Peyer's patch (tissue), 4 donors: ENCODE results near the gene GRM2. TPM values are rescaled to one million over a fixed set of nuclear protein-coding genes. Genes with fewer than 3 reads are reported as not detected.

ENCODE experiments used
- DNase-seq, 3 donors: peaks; one replicate each; pipeline ENCODE4 v3.0.0-alpha.2; 2017 to 2019
- H3K27ac ChIP-seq, 4 donors: fragments of 200-600 bp; sonication (generic); one replicate each; pipeline ENCODE4 v1.5.1; 2016 to 2019
- H3K27me3 ChIP-seq, 2 donors: fragments of 200-600 bp; sonication (generic); one replicate each; pipeline ENCODE4 v1.5.1; 2019
- H3K36me3 ChIP-seq, 3 donors: fragments of 200-600 bp; sonication (generic); one replicate each; pipeline ENCODE4 v1.5.1; 2016 to 2019
- H3K4me1 ChIP-seq, 4 donors: fragments of 200-600 bp; sonication (generic); one replicate each; pipeline ENCODE4 v1.5.1; 2016 to 2019
- H3K4me3 ChIP-seq, 4 donors: fragments of 200-600 bp; sonication (generic); 1 replicate in 3 of 4; 2 replicates in 1 of 4; pipeline ENCODE4 v1.5.1; 2016 to 2019; ENCODE audit warnings: mild to moderate bottlenecking in 1 of 4
- H3K9me3 ChIP-seq, 4 donors: fragments of 200-600 bp; sonication (generic); one replicate each; pipeline ENCODE4 v1.5.1; 2016 to 2019; ENCODE audit warnings: mild to moderate bottlenecking in 1 of 4
- POLR2A ChIP-seq, 2 donors: fragments of 450-650 bp; IDR thresholded peaks; one replicate each; pipeline ENCODE4 v1.5.1; 2017; ENCODE audit warnings: antibody characterized with exemption in 2 of 2, mild to moderate bottlenecking in 2 of 2, moderate library complexity in 2 of 2
- total RNA-seq, 4 donors: library from RNA; depleted of rRNA; stranded (reverse); fragments of >200 nt; gene quantifications; one replicate each; pipeline ENCODE4 v1.1.0, GENCODE V29; 2016
- TF ChIP-seq, protein P1 (sequence below), 6 experiments: fragments of 450-650 bp in 4 of 6; fragments of 200-600 bp in 2 of 6; sonication (generic) in 1 of 6; IDR thresholded peaks; one replicate each; pipeline ENCODE4 v1.5.1; 2017 to 2019; ENCODE audit warnings: antibody characterized with exemption in 6 of 6, mild to moderate bottlenecking in 3 of 6, moderate library complexity in 1 of 6

The GRM2 gene
- total RNA-seq, 4 donors from 2014 or later: 0.54 to 2.5 (median 0.57) TPM; not detected in 1

DNA sequence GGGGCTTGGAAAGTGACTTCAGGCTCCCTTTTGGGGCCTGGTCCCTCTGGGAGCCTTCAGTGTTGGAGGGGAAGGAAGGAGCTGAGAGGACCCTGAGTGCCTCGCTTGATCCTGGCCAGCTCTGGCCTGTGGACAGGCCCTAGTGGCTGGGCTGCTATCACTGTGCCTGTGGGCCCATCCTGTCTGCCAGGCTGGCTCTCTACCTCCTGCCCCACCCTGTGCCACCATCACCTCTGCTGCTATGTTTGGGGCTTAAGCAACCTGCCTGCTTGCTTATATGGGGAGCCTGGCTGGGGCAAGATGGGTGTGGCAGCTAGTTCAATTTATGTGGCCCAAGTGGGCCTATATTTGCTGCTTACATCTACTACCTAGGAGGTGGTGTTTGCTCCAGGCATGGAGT, 28.7 kb upstream of the GRM2 start:
- Histone ChIP-seq H3K4me3 (no peak overlapping the region), H3K4me1 (peaks cover 0 to 39% (median 21%) of the 10 kb centered on the region in 4 donors), H3K27me3 (no peaks in the 10 kb centered on the region), H3K36me3 (peaks cover 0 to 16% (median 0%) of the 10 kb centered on the region in 3 donors), H3K9me3 (no peaks in the 10 kb centered on the region), H3K27ac (no peak overlapping the region)
- no peak for TF ChIP-seq POLR2A (IDR thresholded peaks at IDR 0.05)
- no peak for DNase-seq

- Histone ChIP-seq H3K27me3 (no peaks in the 10 kb centered on the region), H3K9me3 (no peaks in the 10 kb centered on the region), H3K4me3 (no peak overlapping the region), H3K27ac (no peak overlapping the region), H3K4me1 (peaks cover 0 to 34% (median 19%) of the 10 kb centered on the region in 4 donors), H3K36me3 (peaks cover 0 to 16% (median 0%) of the 10 kb centered on the region in 3 donors)
- no peak for DNase-seq
- TF ChIP-seq, protein P1, sequence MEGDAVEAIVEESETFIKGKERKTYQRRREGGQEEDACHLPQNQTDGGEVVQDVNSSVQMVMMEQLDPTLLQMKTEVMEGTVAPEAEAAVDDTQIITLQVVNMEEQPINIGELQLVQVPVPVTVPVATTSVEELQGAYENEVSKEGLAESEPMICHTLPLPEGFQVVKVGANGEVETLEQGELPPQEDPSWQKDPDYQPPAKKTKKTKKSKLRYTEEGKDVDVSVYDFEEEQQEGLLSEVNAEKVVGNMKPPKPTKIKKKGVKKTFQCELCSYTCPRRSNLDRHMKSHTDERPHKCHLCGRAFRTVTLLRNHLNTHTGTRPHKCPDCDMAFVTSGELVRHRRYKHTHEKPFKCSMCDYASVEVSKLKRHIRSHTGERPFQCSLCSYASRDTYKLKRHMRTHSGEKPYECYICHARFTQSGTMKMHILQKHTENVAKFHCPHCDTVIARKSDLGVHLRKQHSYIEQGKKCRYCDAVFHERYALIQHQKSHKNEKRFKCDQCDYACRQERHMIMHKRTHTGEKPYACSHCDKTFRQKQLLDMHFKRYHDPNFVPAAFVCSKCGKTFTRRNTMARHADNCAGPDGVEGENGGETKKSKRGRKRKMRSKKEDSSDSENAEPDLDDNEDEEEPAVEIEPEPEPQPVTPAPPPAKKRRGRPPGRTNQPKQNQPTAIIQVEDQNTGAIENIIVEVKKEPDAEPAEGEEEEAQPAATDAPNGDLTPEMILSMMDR (IDR thresholded peaks at IDR 0.05): no peak
- TF ChIP-seq POLR2A (IDR thresholded peaks at IDR 0.05): no peak
Observed at GRCh38 chr3:51678641-51679040, 28.2 kb upstream of the GRM2 start.

GRCh38 chr3:51679318-51679717, 27.6 kb upstream of the GRM2 start:
- Histone ChIP-seq H3K4me3 (no peak overlapping the region), H3K4me1 (peaks cover 0 to 29% (median 18%) of the 10 kb centered on the region in 4 donors), H3K36me3 (peaks cover 0 to 19% (median 0%) of the 10 kb centered on the region in 3 donors), H3K9me3 (no peaks in the 10 kb centered on the region), H3K27me3 (no peaks in the 10 kb centered on the region), H3K27ac (peak overlapping the region in 1 of 4 donors; percentile 10)
- no peak for DNase-seq
- TF ChIP-seq POLR2A (IDR thresholded peaks at IDR 0.05): no peak

- Histone ChIP-seq H3K36me3 (peaks cover 0 to 23% (median 0%) of the 10 kb centered on the region in 3 donors), H3K4me3 (no peak overlapping the region), H3K27ac (peak overlapping the region in 1 of 4 donors; percentile 65), H3K9me3 (no peaks in the 10 kb centered on the region), H3K27me3 (no peaks in the 10 kb centered on the region), H3K4me1 (peaks cover 0 to 29% (median 18%) of the 10 kb centered on the region in 4 donors)
- no peak for TF ChIP-seq POLR2A (IDR thresholded peaks at IDR 0.05)
- TF ChIP-seq, protein P1 (IDR thresholded peaks at IDR 0.05): no peak
- no peak for DNase-seq
Observed at GRCh38 chr3:51679777-51680176, 27.1 kb upstream of the GRM2 start.

DNA sequence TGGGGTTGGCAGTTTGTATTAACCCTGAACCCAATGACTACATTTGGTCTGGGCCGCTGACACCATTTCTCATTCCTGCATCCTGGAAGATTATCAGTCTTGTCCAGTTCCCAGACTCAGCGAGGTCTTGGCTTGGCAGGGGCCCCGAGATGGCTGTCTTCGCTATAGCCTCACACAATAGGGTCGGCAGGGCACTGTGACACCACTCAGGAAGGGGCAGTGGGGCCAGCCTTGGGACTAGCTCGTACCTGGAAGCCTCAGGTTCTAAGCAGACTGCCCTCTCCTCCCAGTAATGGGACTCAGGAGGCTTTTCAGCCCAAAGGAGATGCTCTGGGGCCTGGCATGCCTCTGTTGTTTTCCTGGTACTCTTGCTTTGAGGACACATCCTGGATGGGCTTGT, 26.7 kb upstream of the GRM2 start:
- no peak for TF ChIP-seq POLR2A (IDR thresholded peaks at IDR 0.05)
- H3K9me3 ChIP-seq: no peaks in the 10 kb centered on the region
- H3K4me3 ChIP-seq: no peak overlapping the region
- no peaks in the 10 kb centered on the region for H3K27me3 ChIP-seq
- H3K27ac ChIP-seq: peak overlapping the region in 1 of 4 donors; percentile 65
- peaks cover 0 to 29% (median 18%) of the 10 kb centered on the region in 4 donors for H3K4me1 ChIP-seq
- H3K36me3 ChIP-seq: peaks cover 0 to 27% (median 0%) of the 10 kb centered on the region in 3 donors
- DNase-seq: no peak

DNA sequence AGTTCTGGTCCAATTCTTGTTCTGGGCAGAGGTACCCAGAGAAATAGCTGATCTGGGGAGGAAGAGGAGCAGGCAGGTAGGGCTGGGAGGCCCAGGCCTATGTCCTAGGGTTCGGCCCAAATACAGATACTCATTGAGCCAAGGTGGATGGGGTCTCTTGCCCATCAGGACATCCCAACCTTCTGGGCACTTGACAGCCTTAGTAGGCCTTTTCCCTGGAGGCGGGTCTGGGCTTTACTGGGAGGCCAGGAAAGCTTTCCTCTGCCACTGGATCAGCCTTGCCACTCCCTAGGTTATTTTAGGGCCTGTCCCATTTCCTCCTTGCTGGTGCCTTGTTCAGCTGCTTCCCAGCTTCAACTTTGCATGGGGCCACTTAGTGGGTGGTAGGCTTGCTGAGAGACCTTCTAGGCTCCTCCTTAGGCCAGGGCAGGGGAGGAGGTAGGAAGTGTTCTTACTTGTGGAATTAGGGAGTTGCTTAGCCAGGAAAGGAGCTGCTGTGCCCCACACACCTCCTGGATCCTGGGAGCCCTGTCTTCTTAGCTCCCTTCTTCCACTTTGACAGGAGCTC, 26.1 kb upstream of the GRM2 start:
- no peak for TF ChIP-seq POLR2A (IDR thresholded peaks at IDR 0.05)
- TF ChIP-seq, protein P1 (IDR thresholded peaks at IDR 0.05): no peak
- Histone ChIP-seq H3K27me3 (no peaks in the 10 kb centered on the region), H3K9me3 (no peaks in the 10 kb centered on the region), H3K4me1 (peaks cover 0 to 33% (median 18%) of the 10 kb centered on the region in 4 donors), H3K36me3 (peaks cover 0 to 33% (median 0%) of the 10 kb centered on the region in 3 donors), H3K4me3 (no peak overlapping the region), H3K27ac (peak overlapping the region in 3 of 4 donors; percentile 5 to 65 (median 13))
- no peak for DNase-seq

DNA sequence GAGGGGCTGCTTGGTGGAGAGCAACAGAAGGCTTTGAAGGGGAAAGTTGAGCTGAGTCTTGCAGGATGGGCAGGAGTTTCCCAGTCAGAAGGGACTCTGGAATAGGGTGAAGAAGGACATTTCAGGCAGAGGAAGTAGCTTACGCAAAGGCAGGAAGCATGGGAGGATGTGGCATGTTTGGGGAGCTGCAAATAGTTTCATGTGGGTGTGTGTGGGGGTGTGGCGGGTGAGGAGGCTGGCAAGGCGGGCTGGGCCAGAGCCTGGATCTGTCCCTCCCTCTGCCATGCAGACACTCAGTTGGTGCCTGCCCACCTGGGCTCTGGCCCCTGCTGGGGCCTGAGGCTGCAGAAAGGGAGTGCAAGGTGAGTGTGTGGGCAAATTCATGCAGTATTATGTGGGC, 25.4 kb upstream of the GRM2 start:
- Histone ChIP-seq H3K4me3 (peak overlapping the region in 1 of 4 donors; percentile 2), H3K27me3 (no peaks in the 10 kb centered on the region), H3K4me1 (peaks cover 0 to 39% (median 23%) of the 10 kb centered on the region in 4 donors), H3K9me3 (no peaks in the 10 kb centered on the region), H3K36me3 (peaks cover 0 to 35% (median 0%) of the 10 kb centered on the region in 3 donors), H3K27ac (peak overlapping the region; percentile 3 to 65 (median 27))
- TF ChIP-seq POLR2A (IDR thresholded peaks at IDR 0.05): no peak
- TF ChIP-seq, protein P1 (IDR thresholded peaks at IDR 0.05): no peak
- peak in 2 of 3 donors; percentile 71 to 77 for DNase-seq
